Mesenchymal stem cell (in vitro differentiated cells and primary cell): Measurements from ENCODE around the gene NOP14.
"Not testable (repeated sequence)": the region's sequence is repeated elsewhere in the genome, so short reads cannot be mapped to it uniquely, and the experiment has no call there.

Source experiments
- DNase-seq: peaks from one replicate; pipeline ENCODE4 v3.0.0-alpha.2; 2013
- H2AFZ ChIP-seq: one replicate; pipeline ENCODE4 v1.6.1; 2013; ENCODE audit warnings: low read depth, mild to moderate bottlenecking, control low read depth, inconsistent platforms, low read length, moderate library complexity
- H2AK5ac ChIP-seq: 2 replicates; pipeline ENCODE4 v1.6.1; 2013; ENCODE audit warnings: low read length, moderate library complexity, mild to moderate bottlenecking, inconsistent platforms; ENCODE audit not compliant: severe bottlenecking
- H2BK120ac ChIP-seq: one replicate; pipeline ENCODE4 v1.6.1; 2013; ENCODE audit warnings: low read depth, mild to moderate bottlenecking, inconsistent platforms, low read length, moderate library complexity
- H2BK12ac ChIP-seq, 2 experiments: one replicate each; pipeline ENCODE4 v1.6.1; 2013; ENCODE audit warnings: inconsistent platforms in 2 of 2, low read length in 2 of 2, mild to moderate bottlenecking in 2 of 2, moderate library complexity in 2 of 2, control low read depth in 1 of 2
- H2BK15ac ChIP-seq: one replicate; pipeline ENCODE4 v1.6.1; 2013; ENCODE audit warnings: mild to moderate bottlenecking, low read depth, inconsistent platforms; ENCODE audit not compliant: poor library complexity, severe bottlenecking
- H2BK5ac ChIP-seq: 2 replicates; pipeline ENCODE4 v1.6.1; 2013; ENCODE audit warnings: low read depth, mild to moderate bottlenecking, low read length, control low read depth, inconsistent platforms; ENCODE audit not compliant: poor library complexity, severe bottlenecking
- H3K14ac ChIP-seq, 2 experiments: one replicate each; pipeline ENCODE4 v1.6.1; 2013; ENCODE audit warnings: inconsistent platforms in 2 of 2, low read length in 2 of 2, control low read depth in 1 of 2, mild to moderate bottlenecking in 1 of 2, moderate library complexity in 1 of 2
- H3K18ac ChIP-seq, 2 experiments: one replicate each; pipeline ENCODE4 v1.6.1; 2013; ENCODE audit warnings: inconsistent platforms in 2 of 2, low read length in 2 of 2, control low read depth in 1 of 2, low read depth in 1 of 2, mild to moderate bottlenecking in 1 of 2
- H3K23ac ChIP-seq, 2 experiments: one replicate each; pipeline ENCODE4 v1.6.1; 2013; ENCODE audit warnings: inconsistent platforms in 2 of 2, low read length in 2 of 2, mild to moderate bottlenecking in 2 of 2, moderate library complexity in 2 of 2, control low read depth in 1 of 2
- H3K27ac ChIP-seq: 2 replicates; pipeline ENCODE4 v1.5.1; 2013; ENCODE audit warnings: mild to moderate bottlenecking, moderate library complexity, low read length, control low read depth, inconsistent platforms; ENCODE audit not compliant: poor library complexity, severe bottlenecking
- H3K27me3 ChIP-seq, 2 experiments: 2 replicates each; pipeline versions ENCODE4 v1.6.1 to v1.7.0; 2013; ENCODE audit warnings: low read length in 2 of 2, mild to moderate bottlenecking in 2 of 2, moderate library complexity in 2 of 2, control low read depth in 1 of 2, inconsistent platforms in 1 of 2; ENCODE audit not compliant: control insufficient read depth in 1 of 2, insufficient read depth in 1 of 2
- H3K36me3 ChIP-seq, 2 experiments: 2 replicates each; pipeline versions ENCODE4 v1.6.1 to v1.7.0; 2013; ENCODE audit warnings: low read length in 2 of 2, control low read depth in 1 of 2, inconsistent platforms in 1 of 2, low read depth in 1 of 2, mild to moderate bottlenecking in 1 of 2; ENCODE audit not compliant: insufficient read depth in 2 of 2, control insufficient read depth in 1 of 2
- H3K4ac ChIP-seq, 2 experiments: one replicate each; pipeline ENCODE4 v1.6.1; 2013; ENCODE audit warnings: inconsistent platforms in 2 of 2, low read length in 2 of 2, mild to moderate bottlenecking in 2 of 2, moderate library complexity in 2 of 2, control low read depth in 1 of 2, low read depth in 1 of 2
- H3K4me1 ChIP-seq: 2 replicates; pipeline ENCODE4 v1.6.1; 2013; ENCODE audit warnings: low read depth, low read length, control low read depth; ENCODE audit not compliant: control insufficient read depth, insufficient read depth
- H3K4me2 ChIP-seq: 2 replicates; pipeline ENCODE4 v1.6.1; 2013; ENCODE audit warnings: low read length, mild to moderate bottlenecking, inconsistent platforms; ENCODE audit not compliant: poor library complexity, severe bottlenecking
- H3K4me3 ChIP-seq, 2 experiments: 2 replicates each; pipeline versions ENCODE4 v1.5.1 to v1.7.0; 2013; ENCODE audit warnings: low read length in 2 of 2, mild to moderate bottlenecking in 2 of 2, control low read depth in 1 of 2, low read depth in 1 of 2; ENCODE audit not compliant: insufficient read depth in 1 of 2
- H3K79me1 ChIP-seq: replicated peaks from 2 replicates; pipeline ENCODE4 v1.6.1; 2013; ENCODE audit warnings: mild to moderate bottlenecking, control low read depth, low read length, inconsistent platforms; ENCODE audit not compliant: poor library complexity, severe bottlenecking
- H3K9ac ChIP-seq: 2 replicates; pipeline ENCODE4 v1.7.0; 2013; ENCODE audit warnings: mild to moderate bottlenecking, low read length, moderate library complexity
- H3K9me3 ChIP-seq: 2 replicates; pipeline ENCODE4 v1.7.0; 2013; ENCODE audit warnings: mild to moderate bottlenecking, low read length; ENCODE audit not compliant: control insufficient read depth
- H4K8ac ChIP-seq: one replicate; pipeline ENCODE4 v1.6.1; 2013; ENCODE audit warnings: inconsistent platforms, mild to moderate bottlenecking, low read length, moderate library complexity
- H4K91ac ChIP-seq: one replicate; pipeline ENCODE4 v1.6.1; 2013; ENCODE audit warnings: mild to moderate bottlenecking, low read length, inconsistent platforms
- WGBS: methylation state at CpG from one replicate; pipeline ENCODE4 v1.1.7; 2013; ENCODE audit warnings: mixed read lengths; 5-methylcytosine and 5-hydroxymethylcytosine counted together

Gene NOP14

GRCh38 chr4:2961811-2962441, 1.3 kb downstream of the NOP14 start:
- no peak overlapping the region for H2BK12ac ChIP-seq
- no peak overlapping the region for H3K23ac ChIP-seq
- no peak overlapping the region for H2BK5ac ChIP-seq
- peak overlapping the region; percentile 97 for H3K9ac ChIP-seq
- H3K14ac ChIP-seq = no peak overlapping the region
- no peak overlapping the region for H3K27ac ChIP-seq
- no peak overlapping the region for H4K8ac ChIP-seq
- peak overlapping the region in 1 of 2 experiments; percentile 91 for H3K4me3 ChIP-seq
- 76% methylated on average over 7 of the region's 14 CpGs for WGBS
- H4K91ac ChIP-seq = no peak overlapping the region
- H3K4me1 ChIP-seq = peaks cover 18% of the 10 kb centered on the region
- no peak overlapping the region for H2AFZ ChIP-seq
- H2BK15ac ChIP-seq = no peak overlapping the region
- no peaks in the 10 kb centered on the region for H3K27me3 ChIP-seq
- peak; percentile 45 for DNase-seq
- no peak overlapping the region for H3K18ac ChIP-seq
- no peak overlapping the region for H2BK120ac ChIP-seq
- H3K36me3 ChIP-seq = peaks cover 8 to 21% of the 10 kb centered on the region in 2 experiments
- no peak overlapping the region for H3K4ac ChIP-seq
- H2AK5ac ChIP-seq = no peak overlapping the region
- peak overlapping the region; percentile 94 for H3K4me2 ChIP-seq
- H3K79me1 ChIP-seq = peaks cover 12% of the 10 kb centered on the region
- no peaks in the 10 kb centered on the region for H3K9me3 ChIP-seq

DNA sequence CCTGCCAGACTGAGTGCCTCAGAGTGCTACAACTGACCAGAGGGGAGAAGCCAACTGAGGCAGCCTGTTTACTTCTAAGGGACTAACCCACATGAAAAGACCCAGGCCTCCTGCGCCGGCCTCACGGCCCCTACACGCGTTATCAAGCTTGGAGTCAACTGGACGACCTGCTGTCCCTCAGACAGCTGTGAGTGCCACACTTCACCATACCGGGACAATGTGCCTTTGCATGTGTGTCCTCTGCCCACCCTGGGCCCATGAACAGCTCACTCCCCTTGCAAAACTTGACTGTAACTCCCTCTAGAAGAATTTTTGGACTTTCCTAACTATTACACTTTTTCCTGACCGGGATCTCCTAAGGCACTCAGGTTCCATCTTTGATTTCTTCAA, 1.8 kb downstream of the NOP14 start:
- Histone ChIP-seq H3K36me3 (peaks cover 9 to 26% of the 10 kb centered on the region in 2 experiments), H2BK15ac (no peak overlapping the region), H4K8ac (peak overlapping the region; percentile 69), H3K4me3 (peak overlapping the region in 1 of 2 experiments; percentile 91), H3K27ac (no peak overlapping the region), H2BK120ac (no peak overlapping the region), H3K9ac (peak overlapping the region; percentile 97), H3K4me2 (peak overlapping the region; percentile 94), H3K79me1 (peaks cover 12% of the 10 kb centered on the region), H3K9me3 (no peaks in the 10 kb centered on the region), H3K18ac (no peak overlapping the region), H3K4ac (peak overlapping the region in 1 of 2 experiments; percentile 32), H3K14ac (no peak overlapping the region), H2BK12ac (no peak overlapping the region), H3K4me1 (peaks cover 18% of the 10 kb centered on the region), H2AK5ac (no peak overlapping the region), H4K91ac (peak overlapping the region; percentile 56), H2AFZ (no peak overlapping the region), H3K27me3 (no peaks in the 10 kb centered on the region), H2BK5ac (no peak overlapping the region), H3K23ac (no peak overlapping the region)
- WGBS = 75% methylated on average over 8 of the region's 8 CpGs
- no peak for DNase-seq

DNA sequence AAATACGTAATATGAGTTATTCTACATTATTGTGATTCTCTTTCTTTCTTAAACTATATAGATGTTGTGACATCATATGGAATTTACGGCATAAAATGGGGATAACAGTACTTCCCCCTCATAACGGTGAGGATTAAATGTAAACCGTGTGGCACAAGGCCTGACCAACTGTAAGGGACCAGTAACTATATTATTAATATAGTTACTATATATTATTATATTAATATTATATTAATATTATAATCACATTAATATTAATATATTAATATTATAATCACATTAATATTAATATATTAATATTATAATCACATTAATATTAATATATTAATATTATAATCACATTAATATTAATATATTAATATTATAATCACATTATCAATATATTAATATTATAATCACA, 2.8 kb downstream of the NOP14 start:
- H3K18ac ChIP-seq, H3K27me3 ChIP-seq, DNase-seq, H3K23ac ChIP-seq, H3K9me3 ChIP-seq, H2AFZ ChIP-seq, H2BK15ac ChIP-seq, H3K27ac ChIP-seq, H4K8ac ChIP-seq, H3K4ac ChIP-seq, H3K4me3 ChIP-seq, H3K14ac ChIP-seq, H2BK12ac ChIP-seq, H2BK120ac ChIP-seq, H2BK5ac ChIP-seq, H4K91ac ChIP-seq, H3K4me2 ChIP-seq, H2AK5ac ChIP-seq, H3K9ac ChIP-seq: not testable (repeated sequence)
- H3K4me1 ChIP-seq = peaks cover 18% of the 10 kb centered on the region
- WGBS = no CpG with 5 or more reads among the region's 4 CpGs
- H3K36me3 ChIP-seq = peaks cover 13 to 32% of the 10 kb centered on the region in 2 experiments
- peaks cover 16% of the 10 kb centered on the region for H3K79me1 ChIP-seq

DNA sequence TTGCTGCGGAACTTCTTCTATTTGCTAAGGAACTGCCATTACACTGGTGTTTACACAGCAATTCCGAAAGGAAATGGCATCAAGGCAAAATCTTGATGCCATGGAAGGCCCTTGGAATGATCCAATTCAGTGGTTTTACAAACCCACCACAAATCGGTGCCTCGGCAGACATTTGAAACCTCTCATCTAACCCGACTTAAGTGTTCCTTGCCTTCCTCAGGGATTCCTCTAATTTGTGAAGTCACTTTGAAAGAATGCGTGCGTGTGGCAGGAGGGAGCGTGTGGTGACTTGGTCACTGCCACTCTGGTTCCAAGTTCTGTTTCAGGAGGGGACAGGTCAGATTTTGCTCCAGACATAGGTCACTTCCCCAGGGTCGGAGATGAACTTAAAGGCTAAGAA, 4.8 kb downstream of the NOP14 start:
- Histone ChIP-seq H3K4me1 (peaks cover 15% of the 10 kb centered on the region), H2BK15ac (no peak overlapping the region), H4K8ac (peak overlapping the region; percentile 84), H2AFZ (no peak overlapping the region), H2BK12ac (no peak overlapping the region), H3K36me3 (peaks cover 30 to 45% of the 10 kb centered on the region in 2 experiments), H4K91ac (no peak overlapping the region), H3K9ac (peak overlapping the region; percentile 50), H3K4me2 (peak overlapping the region; percentile 40), H3K79me1 (peaks cover 20% of the 10 kb centered on the region), H3K18ac (no peak overlapping the region), H3K27me3 (no peaks in the 10 kb centered on the region), H3K4me3 (no peak overlapping the region), H2BK120ac (no peak overlapping the region), H3K23ac (no peak overlapping the region), H3K14ac (no peak overlapping the region), H3K9me3 (no peaks in the 10 kb centered on the region), H3K27ac (peak overlapping the region; percentile 49), H2BK5ac (no peak overlapping the region), H2AK5ac (no peak overlapping the region), H3K4ac (no peak overlapping the region)
- DNase-seq = peak; percentile 76
- WGBS = 25% methylated on average over 9 of the region's 9 CpGs
